Ectodermal cell (in vitro differentiated cells): ENCODE measurements around the gene PDE1A.

Experiments used
- H3K27ac ChIP-seq: 2 replicates; pipeline ENCODE4 v1.7.0; 2013; ENCODE audit warnings: mild to moderate bottlenecking, low read depth, low read length; ENCODE audit not compliant: insufficient read depth, poor library complexity, severe bottlenecking
- H3K27me3 ChIP-seq: 2 replicates; pipeline ENCODE4 v1.7.0; 2013; ENCODE audit warnings: mild to moderate bottlenecking, low read length; ENCODE audit not compliant: insufficient read depth, control insufficient read depth, poor library complexity, severe bottlenecking
- H3K36me3 ChIP-seq: one replicate; pipeline ENCODE4 v1.7.0; 2013; ENCODE audit warnings: low read length; ENCODE audit not compliant: control insufficient read depth, insufficient read depth
- H3K4me1 ChIP-seq: one replicate; pipeline ENCODE4 v1.7.0; 2013; ENCODE audit warnings: low read length; ENCODE audit not compliant: control insufficient read depth, insufficient read depth
- H3K4me3 ChIP-seq: 2 replicates; pipeline ENCODE4 v1.7.0; 2013; ENCODE audit warnings: low read depth, low read length, control low read depth; ENCODE audit not compliant: insufficient read depth
- H3K9me3 ChIP-seq: 2 replicates; pipeline ENCODE4 v1.7.0; 2013; ENCODE audit warnings: mild to moderate bottlenecking, low read length, moderate library complexity; ENCODE audit not compliant: control insufficient read depth
- WGBS, 2 experiments: methylation state at CpG; one replicate each; pipeline ENCODE4 v1.1.7; 2013; ENCODE audit warnings: missing lambda C conversion rate in 2 of 2; 5-methylcytosine and 5-hydroxymethylcytosine counted together

Gene PDE1A

GRCh38 chr2:182229297-182229696 lies 197.5 kb downstream of the PDE1A start:
- Histone ChIP-seq H3K4me1 (no peaks in the 10 kb centered on the region), H3K27ac (no peak overlapping the region), H3K9me3 (no peaks in the 10 kb centered on the region), H3K4me3 (no peak overlapping the region), H3K36me3 (no peaks in the 10 kb centered on the region), H3K27me3 (no peaks in the 10 kb centered on the region)
- WGBS, 2 experiments: 88% methylated on average over 2 of the region's 2 CpGs; no CpG with 5 or more reads in 1 of the 2 experiments

GRCh38 chr2:182228741-182229140 lies 198.1 kb downstream of the PDE1A start:
- WGBS, 2 experiments: 95 to 97% methylated on average over 2 of the region's 2 CpGs
- H3K9me3 ChIP-seq: no peaks in the 10 kb centered on the region
- no peak overlapping the region for H3K27ac ChIP-seq
- no peaks in the 10 kb centered on the region for H3K36me3 ChIP-seq
- H3K27me3 ChIP-seq: no peaks in the 10 kb centered on the region
- H3K4me3 ChIP-seq: no peak overlapping the region
- H3K4me1 ChIP-seq: no peaks in the 10 kb centered on the region

- H3K4me3 ChIP-seq: no peak overlapping the region
- no peaks in the 10 kb centered on the region for H3K36me3 ChIP-seq
- no peaks in the 10 kb centered on the region for H3K4me1 ChIP-seq
- no peaks in the 10 kb centered on the region for H3K27me3 ChIP-seq
- H3K27ac ChIP-seq: no peak overlapping the region
- 45 to 48% methylated on average over 2 of the region's 2 CpGs for WGBS, 2 experiments
- no peaks in the 10 kb centered on the region for H3K9me3 ChIP-seq
Observed at GRCh38 chr2:182228073-182228473, 198.8 kb downstream of the PDE1A start.

- Histone ChIP-seq H3K4me3 (no peak overlapping the region), H3K27ac (no peak overlapping the region), H3K36me3 (no peaks in the 10 kb centered on the region), H3K4me1 (no peaks in the 10 kb centered on the region), H3K9me3 (no peaks in the 10 kb centered on the region), H3K27me3 (no peaks in the 10 kb centered on the region)
- WGBS, 2 experiments: 97 to 99% methylated on average over 3 to 4 of the region's 4 CpGs
Observed at GRCh38 chr2:182226807-182227206, 200.0 kb downstream of the PDE1A start.

GRCh38 chr2:182224669-182225068 lies 202.2 kb downstream of the PDE1A start:
- no peak overlapping the region for H3K4me3 ChIP-seq
- H3K4me1 ChIP-seq: no peaks in the 10 kb centered on the region
- no peaks in the 10 kb centered on the region for H3K27me3 ChIP-seq
- H3K27ac ChIP-seq: no peak overlapping the region
- H3K9me3 ChIP-seq: no peaks in the 10 kb centered on the region
- 93 to 100% methylated on average over 3 of the region's 3 CpGs for WGBS, 2 experiments
- no peaks in the 10 kb centered on the region for H3K36me3 ChIP-seq

- WGBS, 2 experiments: 69 to 78% methylated on average over 2 to 3 of the region's 3 CpGs
- Histone ChIP-seq H3K4me3 (no peak overlapping the region), H3K27ac (no peak overlapping the region), H3K27me3 (no peaks in the 10 kb centered on the region), H3K4me1 (no peaks in the 10 kb centered on the region), H3K9me3 (no peaks in the 10 kb centered on the region), H3K36me3 (no peaks in the 10 kb centered on the region)
Observed at GRCh38 chr2:182220998-182221397, 205.8 kb downstream of the PDE1A start.

GRCh38 chr2:182220335-182220734 lies 206.5 kb downstream of the PDE1A start:
- Histone ChIP-seq H3K36me3 (no peaks in the 10 kb centered on the region), H3K27me3 (no peaks in the 10 kb centered on the region), H3K9me3 (no peaks in the 10 kb centered on the region), H3K4me1 (no peaks in the 10 kb centered on the region), H3K27ac (no peak overlapping the region), H3K4me3 (no peak overlapping the region)
- no CpG with 5 or more reads among the region's 1 CpG for WGBS, 2 experiments

GRCh38 chr2:182210669-182211068 lies 216.2 kb downstream of the PDE1A start:
- Histone ChIP-seq H3K36me3 (no peaks in the 10 kb centered on the region), H3K4me3 (no peak overlapping the region), H3K4me1 (no peaks in the 10 kb centered on the region), H3K9me3 (no peaks in the 10 kb centered on the region), H3K27ac (no peak overlapping the region), H3K27me3 (no peaks in the 10 kb centered on the region)

- WGBS, 2 experiments: 94 to 96% methylated on average over 4 of the region's 4 CpGs
- no peaks in the 10 kb centered on the region for H3K4me1 ChIP-seq
- H3K27me3 ChIP-seq: no peaks in the 10 kb centered on the region
- H3K27ac ChIP-seq: no peak overlapping the region
- H3K36me3 ChIP-seq: no peaks in the 10 kb centered on the region
- H3K4me3 ChIP-seq: no peak overlapping the region
- H3K9me3 ChIP-seq: no peaks in the 10 kb centered on the region
Observed at GRCh38 chr2:182208421-182208820, 218.4 kb downstream of the PDE1A start.

GRCh38 chr2:182207049-182207746 lies 219.6 kb downstream of the PDE1A start:
- H3K27ac ChIP-seq: no peak overlapping the region
- no peaks in the 10 kb centered on the region for H3K9me3 ChIP-seq
- 90 to 93% methylated on average over 5 of the region's 5 CpGs for WGBS, 2 experiments
- H3K4me3 ChIP-seq: no peak overlapping the region
- H3K36me3 ChIP-seq: no peaks in the 10 kb centered on the region
- no peaks in the 10 kb centered on the region for H3K27me3 ChIP-seq
- H3K4me1 ChIP-seq: no peaks in the 10 kb centered on the region

- no peak overlapping the region for H3K27ac ChIP-seq
- no peaks in the 10 kb centered on the region for H3K4me1 ChIP-seq
- H3K9me3 ChIP-seq: no peaks in the 10 kb centered on the region
- no peak overlapping the region for H3K4me3 ChIP-seq
- H3K36me3 ChIP-seq: no peaks in the 10 kb centered on the region
- H3K27me3 ChIP-seq: no peaks in the 10 kb centered on the region
Observed at GRCh38 chr2:182197529-182197928, 229.3 kb downstream of the PDE1A start.
